ENCODE data around the gene ARHGEF16. TPM values are rescaled to one million over a fixed set of nuclear protein-coding genes. Genes with fewer than 3 reads are reported as not detected.
A peak's percentile ranks its signal among the peaks of the same experiment; 100 is the strongest.

The ARHGEF16 gene
- 31.5 and 33.0 TPM in 2 replicates for total RNA-seq

DNA sequence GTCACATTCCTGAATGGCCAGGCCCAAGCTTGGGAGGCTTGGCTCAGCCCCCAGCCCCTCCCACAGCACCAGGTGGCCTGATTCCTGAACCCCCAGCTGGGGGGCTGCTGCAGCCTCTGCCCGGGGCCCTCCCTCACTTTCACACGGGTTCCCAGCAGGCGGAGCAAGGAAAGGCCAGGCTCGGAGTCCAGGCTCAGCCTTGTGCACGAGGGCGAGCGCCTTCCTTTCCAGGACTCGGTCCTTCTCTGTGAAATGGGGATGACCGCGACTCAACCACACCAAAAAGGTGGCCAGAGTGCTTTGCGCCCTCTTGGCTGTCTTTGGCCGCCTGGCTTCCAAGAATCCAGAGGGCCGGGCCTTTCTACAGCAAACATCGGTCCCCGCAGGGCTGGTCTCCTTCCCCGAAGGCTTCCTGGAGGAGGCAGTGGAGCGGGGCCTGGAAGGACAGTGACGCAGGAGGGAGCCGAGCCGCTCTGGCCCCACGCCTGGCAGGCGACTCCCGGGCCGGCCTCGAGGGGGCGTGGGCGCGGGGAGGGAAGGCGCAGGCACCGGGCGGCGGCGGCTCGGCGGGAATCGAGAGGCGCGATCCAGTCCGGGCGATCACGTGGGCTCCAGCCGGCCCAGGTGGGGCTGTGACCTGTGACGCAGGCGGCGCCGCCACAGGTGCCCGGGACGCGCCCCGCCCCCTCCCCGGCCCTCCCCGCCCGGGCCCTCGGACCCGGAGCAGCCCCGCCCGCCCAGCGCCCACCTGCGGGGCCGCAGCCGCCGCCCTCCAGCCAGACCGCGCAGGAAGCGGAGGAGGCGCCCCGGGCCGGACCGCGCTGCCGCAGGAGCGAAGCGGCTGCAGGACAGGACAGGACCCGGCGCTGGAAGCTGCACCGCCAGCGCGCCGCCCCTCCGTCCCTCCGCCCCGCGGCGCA, at the start of gene ARHGEF16:
TSS of gene ARHGEF16 (plus strand) at position 775 of the 920 bp plus-strand sequence. CDS start 8,420 bp downstream, outside the sequence.
- H3K27me3 ChIP-seq (ENCODE audit: control insufficient read depth, insufficient read depth, low read length): peaks cover 8% of the 10 kb centered on the region
- TF ChIP-seq, protein P1, sequence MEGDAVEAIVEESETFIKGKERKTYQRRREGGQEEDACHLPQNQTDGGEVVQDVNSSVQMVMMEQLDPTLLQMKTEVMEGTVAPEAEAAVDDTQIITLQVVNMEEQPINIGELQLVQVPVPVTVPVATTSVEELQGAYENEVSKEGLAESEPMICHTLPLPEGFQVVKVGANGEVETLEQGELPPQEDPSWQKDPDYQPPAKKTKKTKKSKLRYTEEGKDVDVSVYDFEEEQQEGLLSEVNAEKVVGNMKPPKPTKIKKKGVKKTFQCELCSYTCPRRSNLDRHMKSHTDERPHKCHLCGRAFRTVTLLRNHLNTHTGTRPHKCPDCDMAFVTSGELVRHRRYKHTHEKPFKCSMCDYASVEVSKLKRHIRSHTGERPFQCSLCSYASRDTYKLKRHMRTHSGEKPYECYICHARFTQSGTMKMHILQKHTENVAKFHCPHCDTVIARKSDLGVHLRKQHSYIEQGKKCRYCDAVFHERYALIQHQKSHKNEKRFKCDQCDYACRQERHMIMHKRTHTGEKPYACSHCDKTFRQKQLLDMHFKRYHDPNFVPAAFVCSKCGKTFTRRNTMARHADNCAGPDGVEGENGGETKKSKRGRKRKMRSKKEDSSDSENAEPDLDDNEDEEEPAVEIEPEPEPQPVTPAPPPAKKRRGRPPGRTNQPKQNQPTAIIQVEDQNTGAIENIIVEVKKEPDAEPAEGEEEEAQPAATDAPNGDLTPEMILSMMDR (IDR thresholded peaks at IDR 0.05; ENCODE audit: insufficient read depth, low read length, poor library complexity, severe bottlenecking): peak; percentile 31
- no peak for DNase-seq (ENCODE audit: low read depth)
- no peaks in the 10 kb centered on the region for H3K36me3 ChIP-seq (ENCODE audit: control insufficient read depth, insufficient read depth, low read length)
- peak within 1 kb of the TSS; percentile 60 for H3K4me3 ChIP-seq (ENCODE audit: low read depth, low read length)

DNA sequence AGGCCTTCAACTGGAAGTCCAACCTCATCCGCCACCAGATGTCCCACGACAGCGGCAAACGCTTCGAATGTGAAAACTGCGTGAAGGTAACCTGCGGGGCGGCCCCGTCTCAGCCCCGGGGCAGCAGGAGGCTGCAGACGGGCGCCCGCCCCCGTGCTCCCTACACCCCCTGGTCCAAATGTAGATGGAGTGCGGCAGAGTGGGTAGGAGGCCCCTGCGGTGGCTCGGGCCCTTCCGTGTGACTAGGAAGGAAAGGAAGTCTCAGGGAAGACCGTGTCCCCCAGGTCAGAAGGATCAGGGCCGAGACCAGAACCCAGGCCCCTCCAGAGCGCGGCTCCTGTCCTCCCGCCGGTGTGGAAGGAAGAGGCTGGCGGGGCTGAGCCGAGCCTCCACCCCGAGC, 49.7 kb upstream of the ARHGEF16 start:
- H3K4me3 ChIP-seq (ENCODE audit: low read depth, low read length): no peak overlapping the region
- H3K36me3 ChIP-seq (ENCODE audit: control insufficient read depth, insufficient read depth, low read length): no peaks in the 10 kb centered on the region
- TF ChIP-seq, protein P1 (IDR thresholded peaks at IDR 0.05; ENCODE audit: insufficient read depth, low read length, poor library complexity, severe bottlenecking): no peak
- peaks cover 21% of the 10 kb centered on the region for H3K27me3 ChIP-seq (ENCODE audit: control insufficient read depth, insufficient read depth, low read length)
- no peak for DNase-seq (ENCODE audit: low read depth)

DNA sequence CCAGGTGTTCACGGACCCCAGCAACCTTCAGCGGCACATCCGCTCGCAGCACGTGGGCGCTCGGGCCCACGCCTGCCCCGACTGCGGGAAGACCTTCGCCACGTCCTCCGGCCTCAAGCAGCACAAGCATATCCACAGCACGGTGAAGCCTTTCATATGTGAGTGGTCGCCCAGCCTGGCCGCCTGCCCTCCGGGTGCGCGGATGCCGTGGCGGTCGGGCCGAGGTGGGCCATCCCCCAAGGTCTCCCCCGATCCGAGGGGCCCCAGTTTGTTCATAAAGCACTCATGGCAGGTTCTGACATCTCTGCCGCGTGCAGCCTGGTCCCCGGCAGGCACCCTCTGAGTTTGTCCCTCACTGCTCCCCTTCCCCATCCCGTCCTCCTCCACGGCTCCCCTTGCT, 49.0 kb upstream of the ARHGEF16 start:
- Histone ChIP-seq H3K36me3 (ENCODE audit: control insufficient read depth, insufficient read depth, low read length) (no peaks in the 10 kb centered on the region), H3K4me3 (ENCODE audit: low read depth, low read length) (no peak overlapping the region), H3K27me3 (ENCODE audit: control insufficient read depth, insufficient read depth, low read length) (peaks cover 21% of the 10 kb centered on the region)
- TF ChIP-seq, protein P1 (IDR thresholded peaks at IDR 0.05; ENCODE audit: insufficient read depth, low read length, poor library complexity, severe bottlenecking): no peak
- no peak for DNase-seq (ENCODE audit: low read depth)

DNA sequence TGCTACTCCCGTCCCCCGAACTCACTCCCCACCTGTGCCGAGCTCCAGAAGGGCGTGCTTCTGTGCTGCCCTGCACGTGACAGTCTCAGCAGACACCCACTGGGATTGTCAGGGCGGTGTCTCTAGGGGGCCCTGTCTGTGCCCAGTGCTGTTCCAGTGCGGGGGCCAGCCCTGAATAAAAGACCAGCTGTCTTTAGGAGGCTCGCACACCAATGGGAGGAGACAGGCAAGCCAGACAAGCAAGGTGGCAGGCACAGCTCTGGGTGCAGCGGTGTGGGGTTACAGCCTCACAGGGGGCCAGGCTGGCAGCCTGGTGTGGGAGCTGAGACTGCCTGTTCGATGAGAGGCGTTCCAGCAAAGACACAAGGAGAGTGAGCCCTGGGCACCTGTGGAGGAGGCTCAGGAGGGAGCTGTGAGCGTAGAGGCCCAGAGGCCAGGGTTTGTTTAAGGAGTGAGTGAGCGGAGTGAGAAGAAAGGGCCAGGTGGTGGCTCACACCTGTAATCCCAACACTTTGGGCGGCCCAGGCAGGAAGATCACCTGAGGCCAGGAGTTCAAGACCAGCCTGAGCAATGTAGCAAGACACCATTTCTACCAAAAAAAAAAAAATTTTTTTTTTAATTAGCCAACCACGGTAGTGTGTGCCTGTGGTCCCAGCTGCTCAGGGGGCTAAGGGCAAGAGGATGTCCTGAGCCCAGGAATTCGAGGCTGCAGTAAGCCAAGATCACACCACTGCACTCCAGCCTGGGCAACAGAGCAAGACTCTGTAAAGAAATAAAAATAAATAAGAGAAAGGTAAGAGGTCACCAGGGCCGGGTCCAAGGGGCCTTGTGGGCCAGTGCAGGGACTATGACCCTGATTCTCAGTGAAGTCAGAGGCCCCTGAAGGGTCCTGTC, 48.2 kb upstream of the ARHGEF16 start:
- Histone ChIP-seq H3K4me3 (ENCODE audit: low read depth, low read length) (no peak overlapping the region), H3K27me3 (ENCODE audit: control insufficient read depth, insufficient read depth, low read length) (peaks cover 21% of the 10 kb centered on the region), H3K36me3 (ENCODE audit: control insufficient read depth, insufficient read depth, low read length) (no peaks in the 10 kb centered on the region)
- DNase-seq (ENCODE audit: low read depth): no peak
- TF ChIP-seq, protein P1 (IDR thresholded peaks at IDR 0.05; ENCODE audit: insufficient read depth, low read length, poor library complexity, severe bottlenecking): no peak

DNA sequence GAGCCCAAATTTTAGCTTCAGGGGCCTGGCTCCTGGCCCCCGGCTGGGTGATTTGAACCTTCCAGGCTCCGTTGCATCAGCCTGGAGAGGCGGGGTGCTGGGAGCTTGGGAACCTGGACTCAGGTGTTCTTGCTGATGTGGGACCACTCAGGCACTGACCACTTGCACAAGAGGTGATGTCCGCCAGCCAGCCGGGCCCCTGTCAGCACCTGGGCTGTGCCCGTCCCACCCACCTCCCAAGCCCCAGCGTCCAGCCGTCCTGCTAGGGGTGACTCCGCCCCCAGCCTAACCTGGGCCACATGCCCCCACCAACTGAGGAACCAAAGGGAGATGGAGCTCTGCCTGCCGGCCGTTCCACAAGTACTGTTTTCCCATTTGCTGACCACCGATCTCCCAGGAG, 47.4 kb upstream of the ARHGEF16 start:
- peaks cover 21% of the 10 kb centered on the region for H3K27me3 ChIP-seq (ENCODE audit: control insufficient read depth, insufficient read depth, low read length)
- no peaks in the 10 kb centered on the region for H3K36me3 ChIP-seq (ENCODE audit: control insufficient read depth, insufficient read depth, low read length)
- TF ChIP-seq, protein P1 (IDR thresholded peaks at IDR 0.05; ENCODE audit: insufficient read depth, low read length, poor library complexity, severe bottlenecking): no peak
- DNase-seq (ENCODE audit: low read depth): no peak
- H3K4me3 ChIP-seq (ENCODE audit: low read depth, low read length): no peak overlapping the region
